H1 (cell line): ENCODE results near the gene LDLRAD3. TPM values are rescaled to one million over a fixed set of nuclear protein-coding genes. Genes with fewer than 3 reads are reported as not detected.

ENCODE experiments used
- ATF3 ChIP-seq: IDR thresholded peaks from 2 replicates; pipeline ENCODE4 v1.6.1; 2011; ENCODE audit warnings: low read depth, mild to moderate bottlenecking, low read length; ENCODE audit not compliant: insufficient read depth
- HDAC2 ChIP-seq, 2 experiments: fragments of 300-600 bp in 1 of 2; sonication (generic) in 1 of 2; IDR thresholded peaks; 2 replicates each; pipeline ENCODE4 v1.6.1; 2011 to 2012; ENCODE audit warnings: low read depth in 2 of 2, low read length in 2 of 2, mild to moderate bottlenecking in 2 of 2, moderate library complexity in 2 of 2, borderline replicate concordance in 1 of 2, inconsistent platforms in 1 of 2
- NRF1 ChIP-seq: IDR thresholded peaks from 2 replicates; pipeline ENCODE4 v1.6.1; 2011; ENCODE audit warnings: mild to moderate bottlenecking, low read depth, low read length, improper control_type of control experiment
- polyA plus RNA-seq, 7 experiments: library from polyadenylated mRNA; depleted of rRNA in 3 of 7; stranded (reverse) in 5 of 7; unstranded in 2 of 7; fragments of >200 nt in 5 of 7; fragments of 200-250 nt in 2 of 7; gene quantifications; 1 replicate in 5 of 7; 2 replicates in 1 of 7; 4 replicates in 1 of 7; pipeline versions ENCODE4 v1.2.1 to v1.2.3, GENCODE V29; 2011 to 2013; ENCODE audit warnings: missing spikeins in 2 of 7, mixed read lengths in 2 of 7
- total RNA-seq: library from RNA; stranded (reverse); fragmentation: NEBNext Ultra II Directional; extraction: Animal tissue kit (Norgen Biotek cat#: 25700); gene quantifications from 2 replicates; pipeline ENCODE4 v1.2.1, GENCODE V29; 2021

LDLRAD3 gene
- total and polyA plus RNA-seq, 2 of the 8 experiments (the other 6 are each of a cell fraction or from before 2014, with no cell fraction given) = 18.6 to 22.8 TPM

- no peak for TF ChIP-seq ATF3
- no peak for TF ChIP-seq NRF1
- no peak for TF ChIP-seq HDAC2 (IDR thresholded peaks at IDR 0.05; ENCODE audit: borderline replicate concordance in 1 of 2, low read depth in 2 of 2, low read length in 2 of 2)
Measured at GRCh38 chr11:36274414-36274813, 330.6 kb downstream of the LDLRAD3 start (continued).
